Spleen (tissue), 11 donors: Measurements from ENCODE around the gene DDX3X. TPM values are rescaled to one million over a fixed set of nuclear protein-coding genes. Genes with fewer than 3 reads are reported as not detected.
"Not testable (repeated sequence)": the region's sequence is repeated elsewhere in the genome, so short reads cannot be mapped to it uniquely, and the experiment has no call there.

Experiments
- DNase-seq: peaks from one replicate; pipeline ENCODE4 v3.0.0-alpha.2; 2020
- H3K27ac ChIP-seq, 8 donors: fragments of 200-600 bp; sonication (generic) in 7 of 8; 1 replicate in 4 of 8; 2 replicates in 4 of 8; pipeline versions ENCODE4 v1.5.0 to v1.8.0; 2016 to 2021; ENCODE audit warnings: inconsistent platforms in 4 of 8, mild to moderate bottlenecking in 4 of 8, moderate library complexity in 1 of 8
- H3K27me3 ChIP-seq, 7 donors: fragments of 200-600 bp; sonication (generic) in 6 of 7; replicated peaks in 1 of 7; 1 replicate in 4 of 7; 2 replicates in 3 of 7; pipeline versions ENCODE4 v1.5.0 to v1.8.0; 2016 to 2021; ENCODE audit warnings: inconsistent platforms in 3 of 7, mild to moderate bottlenecking in 1 of 7
- H3K36me3 ChIP-seq, 6 donors: fragments of 200-600 bp; sonication (generic) in 5 of 6; 1 replicate in 4 of 6; 2 replicates in 2 of 6; pipeline versions ENCODE4 v1.5.0 to v1.8.0; 2016 to 2021; ENCODE audit warnings: inconsistent platforms in 2 of 6
- H3K4me1 ChIP-seq, 6 donors: fragments of 200-600 bp; sonication (generic) in 5 of 6; 1 replicate in 3 of 6; 2 replicates in 3 of 6; pipeline versions ENCODE4 v1.5.0 to v1.8.0; 2016 to 2021; ENCODE audit warnings: inconsistent platforms in 3 of 6
- H3K4me3 ChIP-seq, 8 donors: fragments of 200-600 bp; sonication (generic) in 7 of 8; 1 replicate in 4 of 8; 2 replicates in 4 of 8; pipeline versions ENCODE4 v1.5.0 to v1.8.0; 2016 to 2021; ENCODE audit warnings: inconsistent platforms in 4 of 8, mild to moderate bottlenecking in 4 of 8, moderate library complexity in 2 of 8
- H3K9me3 ChIP-seq, 8 donors: fragments of 200-600 bp; sonication (generic) in 7 of 8; 1 replicate in 4 of 8; 2 replicates in 4 of 8; pipeline versions ENCODE4 v1.5.0 to v1.8.0; 2016 to 2021; ENCODE audit warnings: inconsistent platforms in 4 of 8
- CTCF ChIP-seq, 11 experiments: fragments of 200-600 bp in 7 of 11; fragments of 450-650 bp in 4 of 11; sonication (generic) in 4 of 11; IDR thresholded peaks in 8 of 11; conservative IDR thresholded peaks in 3 of 11; 1 replicate in 7 of 11; 2 replicates in 4 of 11; pipeline versions ENCODE4 v1.4.0 to v1.8.0; 2016 to 2021; ENCODE audit warnings: antibody characterized with exemption in 11 of 11, inconsistent platforms in 4 of 11, mild to moderate bottlenecking in 1 of 11
- POLR2A ChIP-seq, 3 donors: fragments of 450-650 bp; IDR thresholded peaks; one replicate each; pipeline ENCODE4 v1.5.1; 2017; ENCODE audit warnings: antibody characterized with exemption in 3 of 3, mild to moderate bottlenecking in 1 of 3
- POLR2AphosphoS5 ChIP-seq, 3 donors: sonication (generic); formaldehyde crosslinking; IDR thresholded peaks; one replicate each; pipeline ENCODE4 v1.5.1; 2017; ENCODE audit warnings: antibody characterized with exemption in 3 of 3
- WGBS, 5 donors: extraction: QIAGEN DNeasy Blood & Tissue Kit in 3 of 5; methylation state at CpG; one replicate each; pipeline versions ENCODE4 v1.1.5 to v1.1.7; 2013 to 2018; 5-methylcytosine and 5-hydroxymethylcytosine counted together
- intact Hi-C: fragments of 100-400 bp; cut with DNase I; formaldehyde crosslinking; loops from one replicate; pipeline ENCODE4 v1.15.0; 2023; ENCODE audit warnings: low total_unique reads
- polyA plus RNA-seq, 3 donors: library from polyadenylated mRNA; stranded (reverse); fragments of 200-250 nt; gene quantifications; one replicate each; pipeline ENCODE4 v1.2.1, GENCODE V29; 2013
- total RNA-seq, 7 donors: library from RNA; depleted of rRNA in 3 of 7; stranded (reverse); fragments of >200 nt in 3 of 7; fragmentation: NEBNext Ultra II Directional in 4 of 7; extraction: Animal tissue kit (Norgen Biotek cat#: 25700) in 4 of 7; gene quantifications; one replicate each; pipeline versions ENCODE4 v1.1.0 to v1.2.1, GENCODE V29; 2016 to 2021
- donor health status: healthy with polysubstance abuse.
- donor health status: DM: no; HTN: no; CAD: no; lungs with moderate emphysema.
- donor health status: DM: no; HTN: no; CAD: no.
- donor health status: Bipolar disorder and iron deficiency.
- donor health status: healthy.
- donor health status: DM: no; HTN: no; CAD: no.
- donor health status: DM: yes; HTN: yes; CAD: no.

The DDX3X gene
- total and polyA plus RNA-seq, 10 donors: 43.8 to 448 (median 328) TPM

GRCh38 chrX:41384051-41384705 lies 50.2 kb downstream of the DDX3X start:
- DNase-seq: peak; percentile 88

DNA sequence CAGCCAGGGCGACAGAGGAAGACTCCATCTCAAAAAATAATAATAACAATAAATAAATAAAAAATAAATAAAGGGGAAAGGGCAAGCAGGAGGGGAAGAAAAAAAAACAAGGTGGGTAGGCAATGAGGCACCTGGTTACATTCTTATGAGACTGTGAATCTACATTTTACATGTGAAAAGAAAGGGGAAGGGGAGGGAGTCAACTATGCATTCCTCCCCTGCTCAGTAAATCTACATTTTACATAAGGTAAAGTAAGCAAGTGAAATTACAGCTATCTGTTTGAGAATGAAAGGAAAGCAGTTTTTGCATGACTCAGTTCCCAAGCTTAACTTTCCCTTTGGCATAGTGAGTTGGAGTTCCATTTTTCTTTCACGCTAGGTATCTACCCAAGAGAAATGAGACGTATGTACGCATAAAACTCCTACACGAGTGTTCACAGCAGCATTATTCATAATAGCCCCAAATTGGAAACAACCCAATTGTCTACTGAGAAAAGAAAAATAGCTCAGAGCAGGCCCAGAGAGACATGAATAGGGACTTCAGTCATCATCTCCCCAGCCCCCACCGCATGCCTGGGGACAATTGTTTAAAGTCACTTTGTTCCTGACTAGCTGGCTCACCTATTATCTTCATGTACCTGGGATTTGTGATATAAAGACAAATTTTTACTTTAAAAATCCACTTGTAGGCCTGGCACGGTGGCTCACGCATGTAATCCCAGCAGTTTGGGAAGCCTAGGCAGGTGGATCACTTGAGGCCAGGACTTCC lies 52.4 kb downstream of the DDX3X start:
- Histone ChIP-seq H3K27ac (no peak overlapping the region), H3K27me3 (peaks cover 0 to 4% (median 0%) of the 10 kb centered on the region in 7 donors), H3K36me3 (no peaks in the 10 kb centered on the region), H3K4me3 (no peak overlapping the region), H3K9me3 (no peaks in the 10 kb centered on the region), H3K4me1 (peaks cover 0 to 11% (median 0%) of the 10 kb centered on the region in 6 donors)
- no peak for DNase-seq
- intact Hi-C loops: no loop called here
- TF ChIP-seq CTCF (IDR thresholded peaks at IDR 0.05 in 8 of 11, conservative IDR thresholded peaks at IDR 0.05 in 3 of 11) (no peak), POLR2A (IDR thresholded peaks at IDR 0.05) (no peak), POLR2AphosphoS5 (IDR thresholded peaks at IDR 0.05) (no peak)
- WGBS, 5 donors: 87 to 90% (median 90%) methylated on average over 8 of the region's 8 CpGs

More at GRCh38 chrX:41384051-41384705, 50.2 kb downstream of the DDX3X start:
- intact Hi-C loops: no loop called here
- peaks cover 0 to 11% (median 0%) of the 10 kb centered on the region in 6 donors for H3K4me1 ChIP-seq
- TF ChIP-seq CTCF (IDR thresholded peaks at IDR 0.05 in 8 of 11, conservative IDR thresholded peaks at IDR 0.05 in 3 of 11) (no peak), POLR2AphosphoS5 (IDR thresholded peaks at IDR 0.05) (peak in 1 of 3 donors; percentile 32)
- no peaks in the 10 kb centered on the region for H3K9me3 ChIP-seq
- H3K27me3 ChIP-seq: peaks cover 0 to 4% (median 0%) of the 10 kb centered on the region in 7 donors
- peak overlapping the region in 5 of 8 donors; percentile 15 to 84 (median 77) for H3K27ac ChIP-seq
- no peak overlapping the region for H3K4me3 ChIP-seq
- no peaks in the 10 kb centered on the region for H3K36me3 ChIP-seq
- 50 to 73% (median 59%) methylated on average over 7 to 10 of the region's 10 CpGs for WGBS, 5 donors

DNA sequence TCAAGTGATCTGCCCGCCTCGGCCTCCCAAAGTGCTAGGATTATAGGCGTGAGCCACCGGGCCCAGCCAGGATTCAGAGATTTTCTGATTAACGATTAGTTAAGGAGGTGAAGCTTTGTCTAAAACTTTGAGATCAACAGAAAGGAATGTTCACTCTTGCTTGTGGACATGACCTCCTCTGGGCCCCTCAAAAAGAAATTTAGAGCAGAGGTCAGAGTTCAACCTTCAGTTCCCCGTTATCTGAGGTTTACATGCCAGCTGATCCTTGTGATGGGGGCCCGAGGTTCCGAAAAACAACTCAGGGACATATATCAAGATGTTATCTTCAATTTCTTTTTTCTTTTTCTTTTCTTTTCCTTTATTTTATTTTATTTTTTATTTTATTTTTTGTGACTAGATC lies 54.6 kb downstream of the DDX3X start:
- TF ChIP-seq POLR2A (IDR thresholded peaks at IDR 0.05) (no peak), CTCF (IDR thresholded peaks at IDR 0.05 in 8 of 11, conservative IDR thresholded peaks at IDR 0.05 in 3 of 11) (no peak), POLR2AphosphoS5 (IDR thresholded peaks at IDR 0.05) (no peak)
- Histone ChIP-seq H3K4me3 (no peak overlapping the region), H3K27me3 (no peaks in the 10 kb centered on the region), H3K27ac (no peak overlapping the region), H3K4me1 (peaks cover 0 to under 1% (median 0%) of the 10 kb centered on the region in 6 donors), H3K9me3 (no peaks in the 10 kb centered on the region), H3K36me3 (no peaks in the 10 kb centered on the region)
- 89 to 93% (median 92%) methylated on average over 4 to 8 of the region's 8 CpGs for WGBS, 5 donors
- no peak for DNase-seq
- intact Hi-C loops: no loop called here

- Histone ChIP-seq H3K9me3 (no peaks in the 10 kb centered on the region), H3K36me3 (no peaks in the 10 kb centered on the region), H3K4me1 (no peaks in the 10 kb centered on the region), H3K27me3 (no peaks in the 10 kb centered on the region), H3K4me3 (no peak overlapping the region), H3K27ac (peak overlapping the region in 1 of 8 donors; percentile 9)
- intact Hi-C loops: no loop called here
- TF ChIP-seq POLR2AphosphoS5 (IDR thresholded peaks at IDR 0.05): no peak
- TF ChIP-seq CTCF (IDR thresholded peaks at IDR 0.05 in 8 of 11, conservative IDR thresholded peaks at IDR 0.05 in 3 of 11): no peak
- 56 to 81% (median 76%) methylated on average over 6 of the region's 6 CpGs for WGBS, 5 donors
- no peak for DNase-seq
Measured at GRCh38 chrX:41389311-41389888, 55.4 kb downstream of the DDX3X start.

DNA sequence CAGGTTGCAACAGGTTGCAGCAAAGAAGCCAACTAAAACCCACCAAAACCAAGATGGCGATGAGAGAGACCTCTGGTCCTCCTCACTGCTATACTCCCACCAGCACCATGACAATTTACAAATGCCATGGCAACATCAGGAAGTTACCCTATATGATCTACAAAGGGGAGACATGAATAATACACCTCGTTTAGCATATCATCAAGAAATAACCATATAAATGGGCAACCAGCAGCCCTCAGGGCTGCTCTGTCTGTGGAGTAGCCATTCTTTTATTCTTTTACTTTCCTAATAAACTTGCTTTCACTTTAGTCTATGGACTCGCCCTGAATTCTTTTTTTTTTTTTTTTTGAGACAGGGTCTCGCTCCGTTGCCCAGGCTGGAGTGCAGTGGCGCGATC lies 56.6 kb downstream of the DDX3X start:
- WGBS, 5 donors: 81 to 94% (median 85%) methylated on average over 4 to 7 of the region's 7 CpGs
- H3K27me3 ChIP-seq, H3K27ac ChIP-seq, H3K36me3 ChIP-seq, H3K9me3 ChIP-seq, H3K4me3 ChIP-seq, intact Hi-C loops, DNase-seq, H3K4me1 ChIP-seq: not testable (repeated sequence)
